HEK293 (cell line): ENCODE measurements around the gene ARL5A.

Experiments
- CTCF ChIA-PET: fragments of 350-600 bp; formaldehyde crosslinking; extraction: SDS; loops from one replicate; lab custom pipeline; 2021; ENCODE audit warnings: antibody characterized with exemption; lab: Yijun Ruan, JAX
- POLR2A ChIA-PET: fragments of 300-600 bp; formaldehyde crosslinking; extraction: SDS; loops from one replicate; lab custom pipeline; 2020; ENCODE audit warnings: antibody characterized with exemption, inconsistent platforms; lab: Yijun Ruan, JAX
- H3K27ac ChIP-seq: fragments of 200-500 bp; sonication (Bioruptor generic); 2 replicates; pipeline ENCODE4 v1.5.1; 2014; ENCODE audit warnings: low read depth, low read length, control low read depth, inconsistent platforms; ENCODE audit errors: extremely low read depth
- H3K36me3 ChIP-seq, 2 experiments: fragments of 200-500 bp in 1 of 2; sonication (Bioruptor generic) in 1 of 2; 1 replicate in 1 of 2; 2 replicates in 1 of 2; pipeline ENCODE4 v1.5.1; 2014 to 2017; ENCODE audit warnings: inconsistent platforms in 2 of 2, low read length in 2 of 2; ENCODE audit not compliant: control insufficient read depth in 2 of 2, insufficient read depth in 1 of 2
- H3K4me1 ChIP-seq: fragments of 200-500 bp; sonication (Bioruptor generic); 2 replicates; pipeline ENCODE4 v1.5.1; 2014; ENCODE audit warnings: mild to moderate bottlenecking, low read length, inconsistent platforms; ENCODE audit not compliant: control insufficient read depth, insufficient read depth
- H3K4me3 ChIP-seq: 2 replicates; pipeline ENCODE4 v1.5.1; 2011; ENCODE audit warnings: low read depth, mild to moderate bottlenecking, control low read depth, low read length, moderate library complexity
- H3K9me3 ChIP-seq: fragments of 200-500 bp; sonication (Bioruptor generic); 2 replicates; pipeline ENCODE4 v1.5.1; 2014; ENCODE audit warnings: low read depth, low read length, inconsistent platforms; ENCODE audit not compliant: control insufficient read depth, insufficient read depth
- EGR2 ChIP-seq: fragments of 450-650 bp; formaldehyde crosslinking; IDR thresholded peaks from 2 replicates; pipeline ENCODE4 v1.5.1; 2016; ENCODE audit warnings: low read depth, missing biosample characterization, missing genetic modification characterization
- HOXD13 ChIP-seq: sonication (generic); formaldehyde crosslinking; IDR thresholded peaks from 2 replicates; pipeline ENCODE4 v1.8.0; 2022; ENCODE audit warnings: missing genetic modification reagents, borderline replicate concordance
- MYNN ChIP-seq: fragments of 450-650 bp; formaldehyde crosslinking; IDR thresholded peaks from 2 replicates; pipeline ENCODE4 v1.5.1; 2016; ENCODE audit warnings: missing biosample characterization, missing genetic modification characterization, borderline replicate concordance
- MZF1 ChIP-seq: fragments of 450-650 bp; formaldehyde crosslinking; IDR thresholded peaks from 2 replicates; pipeline ENCODE4 v1.5.1; 2017; ENCODE audit warnings: missing biosample characterization, missing genetic modification characterization, borderline replicate concordance
- SP7 ChIP-seq: fragments of 450-650 bp; formaldehyde crosslinking; IDR thresholded peaks from 2 replicates; pipeline ENCODE4 v1.5.1; 2016; ENCODE audit warnings: missing biosample characterization, missing genetic modification characterization
- ZBTB1 ChIP-seq: fragments of 450-650 bp; formaldehyde crosslinking; IDR thresholded peaks from 2 replicates; pipeline ENCODE4 v1.5.1; 2016; ENCODE audit warnings: missing biosample characterization, missing genetic modification characterization
- ZBTB17 ChIP-seq: fragments of 450-650 bp; formaldehyde crosslinking; IDR thresholded peaks from 2 replicates; pipeline ENCODE4 v1.5.1; 2016; ENCODE audit warnings: missing biosample characterization, missing genetic modification characterization
- ZBTB48 ChIP-seq: fragments of 450-650 bp; formaldehyde crosslinking; IDR thresholded peaks from 2 replicates; pipeline ENCODE4 v1.5.1; 2016; ENCODE audit warnings: missing biosample characterization, missing genetic modification characterization
- ZFHX2 ChIP-seq: fragments of 450-650 bp; formaldehyde crosslinking; conservative IDR thresholded peaks from 2 replicates; pipeline ENCODE4 v1.5.1; 2016; ENCODE audit warnings: missing biosample characterization, missing genetic modification characterization
- ZNF133 ChIP-seq: fragments of 450-650 bp; formaldehyde crosslinking; IDR thresholded peaks from 2 replicates; pipeline ENCODE4 v1.5.1; 2016; ENCODE audit warnings: missing biosample characterization, missing genetic modification characterization
- ZNF155 ChIP-seq: fragments of 450-650 bp; formaldehyde crosslinking; IDR thresholded peaks from 2 replicates; pipeline ENCODE4 v1.5.1; 2016; ENCODE audit warnings: missing biosample characterization, missing genetic modification characterization
- ZNF169 ChIP-seq: fragments of 450-650 bp; formaldehyde crosslinking; IDR thresholded peaks from 2 replicates; pipeline ENCODE4 v1.5.1; 2016; ENCODE audit warnings: missing biosample characterization, missing genetic modification characterization
- ZNF221 ChIP-seq: fragments of 450-650 bp; formaldehyde crosslinking; IDR thresholded peaks from 2 replicates; pipeline ENCODE4 v1.5.1; 2017; ENCODE audit warnings: missing biosample characterization, missing genetic modification characterization, borderline replicate concordance
- ZNF24 ChIP-seq: fragments of 450-650 bp; formaldehyde crosslinking; IDR thresholded peaks from 2 replicates; pipeline ENCODE4 v1.5.1; 2016; ENCODE audit warnings: missing biosample characterization, missing genetic modification characterization
- ZNF311 ChIP-seq: fragments of 450-650 bp; formaldehyde crosslinking; IDR thresholded peaks from 2 replicates; pipeline ENCODE4 v1.5.1; 2017; ENCODE audit warnings: missing biosample characterization, missing genetic modification characterization, borderline replicate concordance
- ZNF416 ChIP-seq: fragments of 450-650 bp; formaldehyde crosslinking; IDR thresholded peaks from 2 replicates; pipeline ENCODE4 v1.5.1; 2016; ENCODE audit warnings: missing biosample characterization, missing genetic modification characterization
- ZNF510 ChIP-seq: fragments of 450-650 bp; formaldehyde crosslinking; IDR thresholded peaks from 2 replicates; pipeline ENCODE4 v1.5.1; 2018; ENCODE audit warnings: mild to moderate bottlenecking, missing genetic modification characterization, missing biosample characterization; ENCODE audit not compliant: insufficient replicate concordance
- ZNF529 ChIP-seq: fragments of 450-650 bp; formaldehyde crosslinking; IDR thresholded peaks from 2 replicates; pipeline ENCODE4 v1.5.1; 2017; ENCODE audit warnings: missing genetic modification characterization, missing biosample characterization; ENCODE audit not compliant: insufficient replicate concordance
- ZNF600 ChIP-seq: fragments of 450-650 bp; formaldehyde crosslinking; IDR thresholded peaks from 2 replicates; pipeline ENCODE4 v1.5.1; 2016; ENCODE audit warnings: missing biosample characterization, missing genetic modification characterization
- ZNF776 ChIP-seq: fragments of 450-650 bp; formaldehyde crosslinking; IDR thresholded peaks from 2 replicates; pipeline ENCODE4 v1.5.0; 2017; ENCODE audit warnings: missing biosample characterization, missing genetic modification characterization, borderline replicate concordance
- TF ChIP-seq, protein P1 (sequence below): fragments of 450-650 bp; formaldehyde crosslinking; IDR thresholded peaks from 2 replicates; pipeline ENCODE4 v1.5.1; 2017; ENCODE audit warnings: missing biosample characterization, missing genetic modification characterization
- TF ChIP-seq, protein P2 (sequence below): fragments of 450-650 bp; formaldehyde crosslinking; IDR thresholded peaks from 2 replicates; pipeline ENCODE4 v1.5.1; 2016; ENCODE audit warnings: missing biosample characterization, missing genetic modification characterization
- TF ChIP-seq, protein P3 (sequence below): fragments of 450-650 bp; formaldehyde crosslinking; IDR thresholded peaks from 2 replicates; pipeline ENCODE4 v1.5.1; 2016; ENCODE audit warnings: missing biosample characterization, missing genetic modification characterization

Gene ARL5A

DNA sequence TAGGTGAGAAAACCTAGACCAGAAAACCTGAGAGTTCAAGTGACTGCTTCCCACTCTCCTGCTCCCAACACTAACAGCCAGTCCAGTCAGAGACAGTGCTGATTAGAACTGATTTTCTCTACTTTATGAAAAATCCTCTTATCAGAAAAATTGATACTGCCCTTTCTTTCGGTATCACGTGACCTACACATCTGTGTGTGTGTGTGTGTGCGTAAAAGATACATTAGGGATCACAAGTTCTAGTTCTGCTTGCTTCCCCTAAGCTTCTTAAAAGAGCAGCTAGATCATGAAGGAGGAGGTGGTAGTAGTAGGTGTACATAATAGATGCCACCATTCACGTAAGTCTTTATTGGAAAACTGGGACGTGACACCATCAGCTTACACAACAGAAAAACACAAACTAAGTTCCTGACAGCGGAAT is 1.5 kb downstream of the ARL5A start:
- TF ChIP-seq ZBTB17 (tag by site-specific recombination) (peak; percentile 18; the same call in 1 of the 2 replicates), EGR2 (tag by site-specific recombination) (0 out of 2 replicates have a peak, but pooled peaks have one; percentile 12), ZNF311 (tag by site-specific recombination) (no peak), ZNF600 (tag by site-specific recombination) (peak; percentile 29; the same call in 1 of the 2 replicates), SP7 (tag by site-specific recombination) (0 out of 2 replicates have a peak, but pooled peaks have one; percentile 8), ZNF155 (tag by site-specific recombination) (no peak), HOXD13 (CRISPR knock-in tag) (no peak), ZNF133 (tag by site-specific recombination) (no peak), ZNF776 (tag by site-specific recombination) (no peak), ZNF510 (tag by site-specific recombination) (no peak), ZBTB48 (tag by site-specific recombination) (peak; percentile 49; the same call in 1 of the 2 replicates), MZF1 (tag by site-specific recombination) (no peak), ZNF169 (tag by site-specific recombination) (no peak), ZNF24 (tag by site-specific recombination) (no peak), ZNF221 (tag by site-specific recombination) (no peak), MYNN (tag by site-specific recombination) (no peak), ZBTB1 (no peak), ZNF416 (no peak), ZFHX2 (tag by site-specific recombination) (peak; percentile 44; the same call in 1 of the 2 replicates), ZNF529 (tag by site-specific recombination) (no peak)
- TF ChIP-seq, protein P1, sequence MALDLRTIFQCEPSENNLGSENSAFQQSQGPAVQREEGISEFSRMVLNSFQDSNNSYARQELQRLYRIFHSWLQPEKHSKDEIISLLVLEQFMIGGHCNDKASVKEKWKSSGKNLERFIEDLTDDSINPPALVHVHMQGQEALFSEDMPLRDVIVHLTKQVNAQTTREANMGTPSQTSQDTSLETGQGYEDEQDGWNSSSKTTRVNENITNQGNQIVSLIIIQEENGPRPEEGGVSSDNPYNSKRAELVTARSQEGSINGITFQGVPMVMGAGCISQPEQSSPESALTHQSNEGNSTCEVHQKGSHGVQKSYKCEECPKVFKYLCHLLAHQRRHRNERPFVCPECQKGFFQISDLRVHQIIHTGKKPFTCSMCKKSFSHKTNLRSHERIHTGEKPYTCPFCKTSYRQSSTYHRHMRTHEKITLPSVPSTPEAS: 0 out of 2 replicates have a peak, but pooled peaks have one; percentile 10
- TF ChIP-seq, protein P2, sequence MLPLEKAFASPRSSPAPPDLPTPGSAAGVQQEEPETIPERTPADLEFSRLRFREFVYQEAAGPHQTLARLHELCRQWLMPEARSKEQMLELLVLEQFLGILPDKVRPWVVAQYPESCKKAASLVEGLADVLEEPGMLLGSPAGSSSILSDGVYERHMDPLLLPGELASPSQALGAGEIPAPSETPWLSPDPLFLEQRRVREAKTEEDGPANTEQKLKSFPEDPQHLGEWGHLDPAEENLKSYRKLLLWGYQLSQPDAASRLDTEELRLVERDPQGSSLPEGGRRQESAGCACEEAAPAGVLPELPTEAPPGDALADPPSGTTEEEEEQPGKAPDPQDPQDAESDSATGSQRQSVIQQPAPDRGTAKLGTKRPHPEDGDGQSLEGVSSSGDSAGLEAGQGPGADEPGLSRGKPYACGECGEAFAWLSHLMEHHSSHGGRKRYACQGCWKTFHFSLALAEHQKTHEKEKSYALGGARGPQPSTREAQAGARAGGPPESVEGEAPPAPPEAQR (tag by site-specific recombination): no peak
- TF ChIP-seq, protein P3, sequence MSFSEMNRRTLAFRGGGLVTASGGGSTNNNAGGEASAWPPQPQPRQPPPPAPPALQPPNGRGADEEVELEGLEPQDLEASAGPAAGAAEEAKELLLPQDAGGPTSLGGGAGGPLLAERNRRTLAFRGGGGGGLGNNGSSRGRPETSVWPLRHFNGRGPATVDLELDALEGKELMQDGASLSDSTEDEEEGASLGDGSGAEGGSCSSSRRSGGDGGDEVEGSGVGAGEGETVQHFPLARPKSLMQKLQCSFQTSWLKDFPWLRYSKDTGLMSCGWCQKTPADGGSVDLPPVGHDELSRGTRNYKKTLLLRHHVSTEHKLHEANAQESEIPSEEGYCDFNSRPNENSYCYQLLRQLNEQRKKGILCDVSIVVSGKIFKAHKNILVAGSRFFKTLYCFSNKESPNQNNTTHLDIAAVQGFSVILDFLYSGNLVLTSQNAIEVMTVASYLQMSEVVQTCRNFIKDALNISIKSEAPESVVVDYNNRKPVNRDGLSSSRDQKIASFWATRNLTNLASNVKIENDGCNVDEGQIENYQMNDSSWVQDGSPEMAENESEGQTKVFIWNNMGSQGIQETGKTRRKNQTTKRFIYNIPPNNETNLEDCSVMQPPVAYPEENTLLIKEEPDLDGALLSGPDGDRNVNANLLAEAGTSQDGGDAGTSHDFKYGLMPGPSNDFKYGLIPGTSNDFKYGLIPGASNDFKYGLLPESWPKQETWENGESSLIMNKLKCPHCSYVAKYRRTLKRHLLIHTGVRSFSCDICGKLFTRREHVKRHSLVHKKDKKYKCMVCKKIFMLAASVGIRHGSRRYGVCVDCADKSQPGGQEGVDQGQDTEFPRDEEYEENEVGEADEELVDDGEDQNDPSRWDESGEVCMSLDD (tag by site-specific recombination): no peak
- no peaks in the 10 kb centered on the region for H3K9me3 ChIP-seq
- CTCF ChIA-PET: interaction anchor here (1.4 kb wide), 1 partner anchor 9 kb away, joined by 3 read pairs; no protein-coding TSS in a partner anchor
- H3K4me1 ChIP-seq: peaks cover 4% of the 10 kb centered on the region; the same call in 1 of the 2 replicates
- POLR2A ChIA-PET: interaction anchor here (0.6 to 1.8 kb wide), 2 partner anchors 10 to 234 kb away, joined by 4 to 5 read pairs; no protein-coding TSS in a partner anchor
- no peak overlapping the region for H3K27ac ChIP-seq
- H3K4me3 ChIP-seq: peak overlapping the region; percentile 95
- no peaks in the 10 kb centered on the region for H3K36me3 ChIP-seq
